Measurements from ENCODE around the gene TAF10. TPM values are rescaled to one million over a fixed set of nuclear protein-coding genes. Genes with fewer than 3 reads are reported as not detected.

TAF10 gene
- total RNA-seq, 3 donors from 2014 or later (not counting 1 experiment from before 2014, with no cell fraction given), result 154 to 191 (median 158) TPM

GRCh38 chr11:6608726-6609501 lies 3.1 kb downstream of the TAF10 start:
- intact Hi-C loops (cut with micrococcal nuclease), result loop anchor here (10.0 kb wide), 1 partner anchor 136 kb away; no protein-coding TSS in a partner anchor
- WGBS (ENCODE audit: insufficient coverage), result 95% methylated on average over 14 of the region's 14 CpGs
- Mint-ChIP-seq H3K27ac (no peak overlapping the region), H3K27me3 (ENCODE audit: low read depth in 2 of 2) (no peaks in the 10 kb centered on the region), H3K36me3 (no peaks in the 10 kb centered on the region), H3K4me3 (no peak overlapping the region), H3K9me3 (no peaks in the 10 kb centered on the region), H3K4me1 (peaks cover 42 to 45% of the 10 kb centered on the region in 2 donors)
- Histone ChIP-seq H3K4me3 (ENCODE audit: low read length) (no peak overlapping the region), H3K9me3 (ENCODE audit: control insufficient read depth, insufficient read depth, low read length) (no peaks in the 10 kb centered on the region), H3K4me1 (ENCODE audit: control insufficient read depth, insufficient read depth, low read length) (peaks cover 76% of the 10 kb centered on the region), H3K27ac (ENCODE audit: low read length) (no peak overlapping the region), H3K27me3 (ENCODE audit: control insufficient read depth, insufficient read depth, low read length) (no peaks in the 10 kb centered on the region), H3K36me3 (ENCODE audit: control insufficient read depth, insufficient read depth, low read length) (peaks cover 38% of the 10 kb centered on the region)
- ATAC-seq (no peak), DNase-seq (no peak)
- TF ChIP-seq, protein P1, sequence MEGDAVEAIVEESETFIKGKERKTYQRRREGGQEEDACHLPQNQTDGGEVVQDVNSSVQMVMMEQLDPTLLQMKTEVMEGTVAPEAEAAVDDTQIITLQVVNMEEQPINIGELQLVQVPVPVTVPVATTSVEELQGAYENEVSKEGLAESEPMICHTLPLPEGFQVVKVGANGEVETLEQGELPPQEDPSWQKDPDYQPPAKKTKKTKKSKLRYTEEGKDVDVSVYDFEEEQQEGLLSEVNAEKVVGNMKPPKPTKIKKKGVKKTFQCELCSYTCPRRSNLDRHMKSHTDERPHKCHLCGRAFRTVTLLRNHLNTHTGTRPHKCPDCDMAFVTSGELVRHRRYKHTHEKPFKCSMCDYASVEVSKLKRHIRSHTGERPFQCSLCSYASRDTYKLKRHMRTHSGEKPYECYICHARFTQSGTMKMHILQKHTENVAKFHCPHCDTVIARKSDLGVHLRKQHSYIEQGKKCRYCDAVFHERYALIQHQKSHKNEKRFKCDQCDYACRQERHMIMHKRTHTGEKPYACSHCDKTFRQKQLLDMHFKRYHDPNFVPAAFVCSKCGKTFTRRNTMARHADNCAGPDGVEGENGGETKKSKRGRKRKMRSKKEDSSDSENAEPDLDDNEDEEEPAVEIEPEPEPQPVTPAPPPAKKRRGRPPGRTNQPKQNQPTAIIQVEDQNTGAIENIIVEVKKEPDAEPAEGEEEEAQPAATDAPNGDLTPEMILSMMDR (IDR thresholded peaks at IDR 0.05), result no peak

GRCh38 chr11:6608011-6608410 lies 4.0 kb downstream of the TAF10 start:
- no peaks in the 10 kb centered on the region for H3K27me3 Mint-ChIP-seq (ENCODE audit: low read depth in 2 of 2)
- Histone ChIP-seq H3K9me3 (ENCODE audit: control insufficient read depth, insufficient read depth, low read length) (no peaks in the 10 kb centered on the region), H3K27me3 (ENCODE audit: control insufficient read depth, insufficient read depth, low read length) (no peaks in the 10 kb centered on the region), H3K4me3 (ENCODE audit: low read length) (no peak overlapping the region), H3K36me3 (ENCODE audit: control insufficient read depth, insufficient read depth, low read length) (peaks cover 38% of the 10 kb centered on the region), H3K27ac (ENCODE audit: low read length) (peak overlapping the region; percentile 90), H3K4me1 (ENCODE audit: control insufficient read depth, insufficient read depth, low read length) (peaks cover 73% of the 10 kb centered on the region)
- DNase-seq (no peak), ATAC-seq (no peak)
- H3K27ac Mint-ChIP-seq, result no peak overlapping the region
- intact Hi-C loops (cut with micrococcal nuclease), result loop anchor here (10.0 kb wide), 1 partner anchor 137 kb away; no protein-coding TSS in a partner anchor
- TF ChIP-seq, protein P1 (IDR thresholded peaks at IDR 0.05), result no peak
- no peaks in the 10 kb centered on the region for H3K36me3 Mint-ChIP-seq
- no peaks in the 10 kb centered on the region for H3K9me3 Mint-ChIP-seq
- H3K4me3 Mint-ChIP-seq, result no peak overlapping the region
- peaks cover 42 to 45% of the 10 kb centered on the region in 2 donors for H3K4me1 Mint-ChIP-seq
- 96% methylated on average over 9 of the region's 9 CpGs for WGBS (ENCODE audit: insufficient coverage)

GRCh38 chr11:6607190-6607795 lies 4.7 kb downstream of the TAF10 start:
- ATAC-seq, result no peak
- no peak overlapping the region for H3K27ac Mint-ChIP-seq
- no peak overlapping the region for H3K4me3 ChIP-seq (ENCODE audit: low read length)
- no peaks in the 10 kb centered on the region for H3K27me3 Mint-ChIP-seq (ENCODE audit: low read depth in 2 of 2)
- DNase-seq, result peak in 1 of 2 donors; percentile 28
- no peaks in the 10 kb centered on the region for H3K36me3 Mint-ChIP-seq
- H3K36me3 ChIP-seq (ENCODE audit: control insufficient read depth, insufficient read depth, low read length), result peaks cover 38% of the 10 kb centered on the region
- H3K27me3 ChIP-seq (ENCODE audit: control insufficient read depth, insufficient read depth, low read length), result no peaks in the 10 kb centered on the region
- no peaks in the 10 kb centered on the region for H3K9me3 Mint-ChIP-seq
- intact Hi-C loops (cut with micrococcal nuclease), result loop anchor here (2.0 to 10.0 kb wide), 2 partner anchors 126 to 138 kb away; partner anchors contain the start of genes ARFIP2 and TIMM10B
- peak overlapping the region; percentile 90 for H3K27ac ChIP-seq (ENCODE audit: low read length)
- TF ChIP-seq, protein P1 (IDR thresholded peaks at IDR 0.05), result no peak
- H3K4me1 ChIP-seq (ENCODE audit: control insufficient read depth, insufficient read depth, low read length), result peaks cover 71% of the 10 kb centered on the region
- peaks cover 42 to 45% of the 10 kb centered on the region in 2 donors for H3K4me1 Mint-ChIP-seq
- H3K4me3 Mint-ChIP-seq, result peak overlapping the region; percentile 72
- H3K9me3 ChIP-seq (ENCODE audit: control insufficient read depth, insufficient read depth, low read length), result no peaks in the 10 kb centered on the region
